Uterus (tissue), 2 donors: ENCODE measurements around the gene DNAH1.

Source experiments
- CTCF ChIP-seq, 4 experiments: fragments of 200-600 bp in 2 of 4; fragments of 450-650 bp in 2 of 4; sonication (generic) in 2 of 4; IDR thresholded peaks; one replicate each; pipeline ENCODE4 v1.5.1; 2016 to 2019; ENCODE audit warnings: antibody characterized with exemption in 4 of 4, mild to moderate bottlenecking in 2 of 4, moderate library complexity in 1 of 4
- POLR2A ChIP-seq, 2 donors: fragments of 450-650 bp; IDR thresholded peaks; one replicate each; pipeline ENCODE4 v1.6.1; 2016; ENCODE audit warnings: antibody characterized with exemption in 2 of 2, mild to moderate bottlenecking in 1 of 2, moderate library complexity in 1 of 2

GRCh38 chr3:52358362-52358940 lies 42.3 kb downstream of the DNAH1 start:
- TF ChIP-seq CTCF (IDR thresholded peaks at IDR 0.05), result no peak
- no peak for TF ChIP-seq POLR2A (IDR thresholded peaks at IDR 0.05)
